Fibroblast of skin of right biceps (primary cell): ENCODE results near the gene ZNF790.
A peak's percentile ranks its signal among the peaks of the same experiment; 100 is the strongest.

Experiments
- DNase-seq: peaks from one replicate; pipeline ENCODE4 v3.0.0-alpha.2; 2013

Gene ZNF790

GRCh38 chr19:36771261-36772231, 66.6 kb downstream of the ZNF790 start:
- peak; percentile 79 for DNase-seq
